IPS-20b (cell line): Measurements from ENCODE around the gene OR14I1.

Experiments used
- H3K27ac ChIP-seq: one replicate; pipeline ENCODE4 v1.5.1; 2013; ENCODE audit warnings: low read length
- H3K27me3 ChIP-seq: 2 replicates; pipeline ENCODE4 v1.6.1; 2013; ENCODE audit warnings: mild to moderate bottlenecking, low read length, inconsistent platforms; ENCODE audit not compliant: insufficient read depth
- H3K36me3 ChIP-seq: 2 replicates; pipeline ENCODE4 v1.6.1; 2013; ENCODE audit warnings: low read depth, mild to moderate bottlenecking, inconsistent platforms, low read length, moderate library complexity; ENCODE audit not compliant: insufficient read depth
- H3K4me1 ChIP-seq: 2 replicates; pipeline ENCODE4 v1.6.1; 2013; ENCODE audit warnings: mild to moderate bottlenecking, control low read depth, inconsistent platforms, low read length, moderate library complexity; ENCODE audit not compliant: insufficient read depth
- H3K4me3 ChIP-seq: 2 replicates; pipeline ENCODE4 v1.5.1; 2013; ENCODE audit warnings: mild to moderate bottlenecking, low read length, inconsistent platforms
- H3K9ac ChIP-seq: 2 replicates; pipeline ENCODE4 v1.6.1; 2013; ENCODE audit warnings: low read depth, mild to moderate bottlenecking, inconsistent platforms, low read length, moderate library complexity
- H3K9me3 ChIP-seq: 2 replicates; pipeline ENCODE4 v1.6.1; 2013; ENCODE audit warnings: mild to moderate bottlenecking, low read depth, low read length, inconsistent platforms; ENCODE audit not compliant: insufficient read depth

The OR14I1 gene

GRCh38 chr1:248702714-248703113, at the start of gene OR14I1:
Gene OR14I1 (minus strand): TSS chr1:248702766.
- H3K36me3 ChIP-seq, result no peaks in the 10 kb centered on the region
- no peak within 1 kb of the TSS for H3K9ac ChIP-seq
- peaks cover 97% of the 10 kb centered on the region for H3K9me3 ChIP-seq
- no peaks in the 10 kb centered on the region for H3K27me3 ChIP-seq
- H3K27ac ChIP-seq, result no peak within 1 kb of the TSS
- no peaks in the 10 kb centered on the region for H3K4me1 ChIP-seq
- H3K4me3 ChIP-seq, result peak within 1 kb of the TSS; percentile 18; the same call in 1 of the 2 replicates

- H3K27ac ChIP-seq, result no peak overlapping the region
- H3K27me3 ChIP-seq, result no peaks in the 10 kb centered on the region
- no peaks in the 10 kb centered on the region for H3K4me1 ChIP-seq
- H3K9me3 ChIP-seq, result peaks cover 82% of the 10 kb centered on the region
- H3K36me3 ChIP-seq, result no peaks in the 10 kb centered on the region
- H3K9ac ChIP-seq, result no peak overlapping the region
- no peak overlapping the region for H3K4me3 ChIP-seq
Measured at GRCh38 chr1:248751635-248752034, 49.1 kb upstream of the OR14I1 start.

- Histone ChIP-seq H3K9ac (no peak overlapping the region), H3K27ac (no peak overlapping the region), H3K36me3 (no peaks in the 10 kb centered on the region), H3K4me3 (no peak overlapping the region), H3K27me3 (no peaks in the 10 kb centered on the region), H3K9me3 (peaks cover 79% of the 10 kb centered on the region), H3K4me1 (no peaks in the 10 kb centered on the region)
Measured at GRCh38 chr1:248751142-248751541, 48.6 kb upstream of the OR14I1 start.

GRCh38 chr1:248750496-248750895, 47.9 kb upstream of the OR14I1 start:
- H3K9ac ChIP-seq, result no peak overlapping the region
- H3K36me3 ChIP-seq, result no peaks in the 10 kb centered on the region
- no peaks in the 10 kb centered on the region for H3K27me3 ChIP-seq
- no peak overlapping the region for H3K4me3 ChIP-seq
- H3K4me1 ChIP-seq, result no peaks in the 10 kb centered on the region
- H3K9me3 ChIP-seq, result peaks cover 79% of the 10 kb centered on the region
- H3K27ac ChIP-seq, result no peak overlapping the region

- Histone ChIP-seq H3K9ac (no peak overlapping the region), H3K36me3 (no peaks in the 10 kb centered on the region), H3K9me3 (peaks cover 78% of the 10 kb centered on the region), H3K4me3 (no peak overlapping the region), H3K27ac (no peak overlapping the region), H3K27me3 (no peaks in the 10 kb centered on the region), H3K4me1 (no peaks in the 10 kb centered on the region)
Measured at GRCh38 chr1:248748211-248748610, 45.6 kb upstream of the OR14I1 start.

- Histone ChIP-seq H3K4me3 (no peak overlapping the region), H3K27me3 (no peaks in the 10 kb centered on the region), H3K27ac (no peak overlapping the region), H3K9me3 (peaks cover 93% of the 10 kb centered on the region), H3K36me3 (no peaks in the 10 kb centered on the region), H3K4me1 (no peaks in the 10 kb centered on the region), H3K9ac (no peak overlapping the region)
Measured at GRCh38 chr1:248740876-248741275, 38.3 kb upstream of the OR14I1 start.

GRCh38 chr1:248739572-248740205, 37.1 kb upstream of the OR14I1 start:
- Histone ChIP-seq H3K36me3 (no peaks in the 10 kb centered on the region), H3K9me3 (peaks cover 90% of the 10 kb centered on the region), H3K27me3 (no peaks in the 10 kb centered on the region)

GRCh38 chr1:248737457-248737856, 34.9 kb upstream of the OR14I1 start:
- H3K9me3 ChIP-seq, result peaks cover 91% of the 10 kb centered on the region
- no peaks in the 10 kb centered on the region for H3K27me3 ChIP-seq
- H3K4me3 ChIP-seq, result no peak overlapping the region

More at GRCh38 chr1:248739572-248740205, 37.1 kb upstream of the OR14I1 start:
- H3K4me1 ChIP-seq, result no peaks in the 10 kb centered on the region
- H3K9ac ChIP-seq, result no peak overlapping the region
- no peak overlapping the region for H3K4me3 ChIP-seq
- H3K27ac ChIP-seq, result no peak overlapping the region

GRCh38 chr1:248736977-248737376, 34.4 kb upstream of the OR14I1 start:
- H3K27ac ChIP-seq, result no peak overlapping the region
- peaks cover 95% of the 10 kb centered on the region for H3K9me3 ChIP-seq
- H3K36me3 ChIP-seq, result no peaks in the 10 kb centered on the region
- no peaks in the 10 kb centered on the region for H3K4me1 ChIP-seq
- no peak overlapping the region for H3K9ac ChIP-seq
- H3K27me3 ChIP-seq, result no peaks in the 10 kb centered on the region
- no peak overlapping the region for H3K4me3 ChIP-seq

More at GRCh38 chr1:248737457-248737856, 34.9 kb upstream of the OR14I1 start:
- H3K9ac ChIP-seq, result no peak overlapping the region
- H3K36me3 ChIP-seq, result no peaks in the 10 kb centered on the region
- no peaks in the 10 kb centered on the region for H3K4me1 ChIP-seq
- no peak overlapping the region for H3K27ac ChIP-seq

GRCh38 chr1:248733566-248733965, 31.0 kb upstream of the OR14I1 start:
- Histone ChIP-seq H3K9ac (no peak overlapping the region), H3K36me3 (no peaks in the 10 kb centered on the region), H3K9me3 (peaks cover 90% of the 10 kb centered on the region), H3K4me3 (no peak overlapping the region), H3K27me3 (no peaks in the 10 kb centered on the region), H3K27ac (no peak overlapping the region), H3K4me1 (no peaks in the 10 kb centered on the region)

GRCh38 chr1:248730507-248731335, 28.2 kb upstream of the OR14I1 start:
- Histone ChIP-seq H3K4me3 (no peak overlapping the region), H3K27ac (no peak overlapping the region), H3K9ac (no peak overlapping the region), H3K9me3 (peaks cover 80% of the 10 kb centered on the region), H3K36me3 (no peaks in the 10 kb centered on the region), H3K27me3 (no peaks in the 10 kb centered on the region), H3K4me1 (no peaks in the 10 kb centered on the region)

- Histone ChIP-seq H3K27ac (no peak overlapping the region), H3K9me3 (peaks cover 91% of the 10 kb centered on the region), H3K36me3 (no peaks in the 10 kb centered on the region), H3K27me3 (no peaks in the 10 kb centered on the region), H3K4me1 (no peaks in the 10 kb centered on the region), H3K4me3 (no peak overlapping the region), H3K9ac (no peak overlapping the region)
Measured at GRCh38 chr1:248714248-248714647, 11.7 kb upstream of the OR14I1 start.
